NCI-H526 treated with DMSO at 0.1 percent for 48 hours (cell line): ENCODE measurements around the gene KIF1C.
"Not testable (repeated sequence)": the region's sequence is repeated elsewhere in the genome, so short reads cannot be mapped to it uniquely, and the experiment has no call there.

Experiments
- DNase-seq: peaks from one replicate; lab custom pipeline; 2025; lab: John Stamatoyannopoulos, UW

The KIF1C gene

DNA sequence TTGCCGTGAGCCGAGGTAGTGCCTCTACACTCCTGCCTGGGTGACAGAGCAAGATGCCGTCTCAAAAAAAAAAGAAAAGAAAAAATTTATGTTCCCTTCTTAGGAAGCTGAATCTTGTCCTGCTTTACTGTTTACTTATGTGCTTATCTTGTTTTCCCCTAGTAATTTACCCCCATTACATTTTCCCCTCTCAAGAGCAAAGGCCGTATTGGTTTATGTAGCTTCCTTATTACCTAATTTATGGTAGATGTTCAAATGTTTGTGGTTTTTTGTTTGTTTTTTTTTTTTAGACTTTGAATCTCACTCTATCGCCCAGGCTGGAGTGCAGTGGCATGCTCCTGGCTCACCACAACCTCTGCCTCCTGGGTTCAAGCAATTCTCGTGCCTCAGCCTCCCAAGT, 47.7 kb downstream of the KIF1C start:
- no peak for DNase-seq

DNA sequence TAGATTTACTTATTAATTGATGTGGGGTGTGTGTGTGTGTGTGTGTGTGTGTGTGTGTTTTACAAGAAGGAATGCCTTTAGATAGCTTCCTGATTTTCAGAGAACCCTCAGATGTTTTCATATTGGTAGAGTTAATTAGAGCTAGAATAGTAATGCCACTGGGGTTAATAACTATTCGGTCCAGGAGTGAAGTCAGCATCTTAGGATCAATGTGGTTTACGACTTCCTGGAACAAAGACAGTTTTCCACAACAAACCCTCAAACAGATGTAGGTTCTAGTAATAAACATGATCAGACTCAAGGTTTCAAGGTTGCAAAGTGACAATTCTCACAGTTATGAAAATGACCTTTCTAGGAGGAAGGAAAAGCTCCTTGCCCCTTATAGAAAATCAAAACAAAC, 49.7 kb downstream of the KIF1C start:
- no peak for DNase-seq

DNA sequence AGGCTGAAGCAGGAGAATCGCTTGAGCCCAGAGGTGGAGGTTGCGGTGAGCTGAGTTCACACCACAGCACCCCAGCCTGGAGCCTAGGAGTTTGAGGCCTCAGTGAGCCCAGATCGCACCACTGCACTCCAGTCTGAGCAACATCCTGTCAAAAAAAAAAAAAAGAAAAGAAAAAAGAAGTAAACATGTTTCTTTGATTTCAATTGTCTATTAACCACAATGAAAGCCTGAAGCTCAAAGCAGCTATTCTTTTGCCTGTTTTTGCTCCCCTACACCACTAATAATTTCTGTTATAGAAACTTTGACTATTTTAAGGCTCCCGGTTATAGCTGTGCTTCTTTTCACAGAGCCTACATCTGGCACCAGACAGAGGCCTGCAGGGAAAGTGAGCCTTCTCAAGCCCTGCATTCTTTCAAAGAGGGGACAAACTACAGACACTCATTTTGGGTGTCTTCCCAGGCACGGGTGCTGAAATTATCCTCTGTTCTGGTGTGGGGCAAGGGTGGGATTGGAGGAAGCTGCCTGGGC, 51.6 kb downstream of the KIF1C start:
- DNase-seq: no peak

DNA sequence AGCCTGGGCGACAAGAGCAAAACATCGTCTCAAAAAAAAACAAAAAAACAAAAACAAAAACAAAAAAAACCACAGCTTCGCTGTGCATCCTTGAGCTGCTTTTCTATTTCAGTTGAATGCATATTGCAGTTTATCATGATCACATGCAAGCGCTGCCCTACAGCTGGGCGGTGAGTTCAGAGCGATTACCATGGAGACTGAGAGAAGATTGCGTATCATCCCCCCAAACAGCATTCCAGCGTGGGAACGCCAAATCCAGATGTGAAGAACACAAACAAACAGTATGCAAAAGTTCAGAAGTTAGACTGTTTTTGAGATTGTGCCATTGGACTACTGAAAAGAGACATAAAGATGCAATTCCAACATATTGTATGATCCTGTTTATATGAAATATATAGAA, 52.5 kb downstream of the KIF1C start:
- no peak for DNase-seq

DNA sequence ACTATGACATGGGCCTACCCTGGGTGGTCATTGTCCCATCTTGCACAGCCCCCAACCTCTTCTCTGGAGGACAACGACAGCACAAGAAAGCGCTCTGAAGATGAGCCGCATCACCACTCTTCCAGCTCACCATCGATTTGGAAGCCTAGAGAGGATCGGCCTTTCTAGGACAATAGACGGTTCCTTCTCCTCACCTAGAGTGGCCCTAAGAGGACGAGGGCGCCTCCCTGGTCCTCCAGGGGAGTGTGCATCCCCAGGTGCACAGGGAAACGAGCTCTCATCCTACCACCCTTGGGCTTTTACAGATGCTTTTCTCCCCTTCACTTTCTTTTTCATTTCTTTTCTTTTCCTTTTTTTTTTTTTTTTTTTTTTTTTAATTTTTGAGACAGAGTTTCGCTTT, 57.8 kb downstream of the KIF1C start:
- DNase-seq: no peak

DNA sequence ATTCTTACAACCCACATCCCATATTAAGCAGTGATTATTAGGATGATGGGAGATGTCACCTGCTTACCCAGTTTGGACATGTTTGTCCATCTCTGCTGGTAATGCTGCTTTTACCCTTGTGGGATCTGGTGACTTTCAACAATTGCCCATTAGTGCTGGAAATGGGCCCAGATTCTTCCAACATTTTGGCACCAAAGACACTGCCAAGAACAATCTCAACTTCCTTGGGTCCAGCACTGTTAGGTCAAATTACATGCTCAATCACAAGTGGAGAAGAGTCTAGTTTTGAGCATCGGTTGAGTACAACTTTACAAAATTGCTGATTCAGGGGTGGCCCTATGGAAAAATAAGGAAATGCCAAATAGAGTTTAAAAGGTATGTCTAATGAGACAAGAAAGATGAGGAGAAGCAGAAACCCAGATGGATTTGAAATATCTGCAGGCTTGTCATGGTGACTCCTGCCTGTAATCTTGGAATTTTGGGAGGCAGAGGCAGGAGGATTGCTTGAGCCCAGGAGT, 67.5 kb downstream of the KIF1C start:
- DNase-seq: no peak

DNA sequence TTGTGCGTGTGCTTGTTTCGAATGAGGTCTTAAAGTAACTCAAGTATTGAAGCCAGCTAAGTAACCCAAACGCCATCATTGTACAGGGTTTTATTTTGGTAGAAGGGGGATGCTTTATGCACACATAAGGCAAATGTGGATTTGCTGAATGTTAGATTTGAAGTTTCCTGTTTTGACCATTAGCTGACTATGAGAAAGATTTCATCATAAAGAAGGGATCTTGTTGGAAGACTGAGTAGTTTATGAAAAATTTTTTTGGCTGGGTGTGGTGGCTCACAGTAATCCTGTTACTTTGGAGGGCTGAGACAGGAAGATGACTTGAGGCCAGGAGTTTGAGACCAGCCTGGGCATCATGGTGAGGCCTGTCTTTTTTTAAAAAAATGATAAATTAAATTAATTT, 70.5 kb downstream of the KIF1C start:
- DNase-seq: no peak

DNA sequence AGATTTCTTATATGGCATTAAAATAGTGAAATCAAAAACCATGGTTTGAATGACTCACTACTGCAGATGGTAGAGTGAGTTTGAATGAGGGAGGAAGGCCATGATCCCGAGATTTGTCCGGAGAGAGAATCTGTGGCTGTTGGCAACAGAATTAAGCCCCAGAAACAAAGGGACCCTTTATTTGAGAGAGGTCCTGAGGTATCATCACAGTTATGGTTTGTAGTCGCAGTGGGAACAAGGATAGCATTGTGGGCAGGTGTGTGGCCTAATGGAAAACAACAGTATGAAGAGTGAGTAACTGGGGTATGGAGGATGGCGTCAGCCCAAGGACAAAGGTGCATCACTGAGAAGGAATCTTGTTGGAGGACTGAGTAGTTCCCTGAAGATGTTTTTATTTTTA, 72.0 kb downstream of the KIF1C start:
- DNase-seq: no peak

DNA sequence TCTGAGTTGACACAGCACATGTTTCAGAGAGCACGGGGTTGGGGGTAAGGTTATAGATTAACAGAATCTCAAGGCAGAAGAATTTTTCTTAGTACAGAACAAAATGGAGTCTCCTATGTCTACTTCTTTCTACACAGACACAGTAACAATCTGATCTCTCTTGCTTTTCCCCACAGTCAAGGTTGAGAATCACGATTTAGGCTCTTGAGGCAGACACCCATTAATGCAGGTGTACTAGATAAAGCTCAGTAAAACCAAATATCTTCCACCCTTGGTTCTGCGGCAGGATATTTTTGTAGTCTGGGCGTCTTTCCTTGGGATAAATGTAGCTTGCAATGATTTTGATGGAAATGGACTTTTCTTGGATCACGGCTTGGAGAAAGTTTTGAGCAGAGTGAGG, 77.7 kb downstream of the KIF1C start:
- not testable (repeated sequence) for DNase-seq

DNA sequence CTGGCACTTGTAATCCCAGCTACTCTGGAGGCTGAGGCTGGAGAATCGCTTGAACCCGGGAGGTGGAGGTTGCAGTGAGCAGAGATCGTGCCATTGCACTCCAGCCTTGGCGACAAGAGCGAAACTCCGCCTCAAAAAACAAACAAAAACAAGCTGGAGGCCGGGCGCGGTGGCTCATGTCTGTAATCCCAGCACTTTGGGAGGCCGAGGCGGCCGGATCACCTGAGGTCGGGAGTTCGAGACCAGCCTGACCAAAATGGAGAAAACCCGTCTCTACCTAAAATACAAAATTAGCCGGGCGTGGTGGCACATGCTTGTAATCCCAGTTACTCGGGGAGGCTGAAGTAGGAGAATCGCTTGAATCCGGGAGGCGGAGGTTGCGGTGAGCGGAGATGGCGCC, 79.5 kb downstream of the KIF1C start:
- DNase-seq: not testable (repeated sequence)

DNA sequence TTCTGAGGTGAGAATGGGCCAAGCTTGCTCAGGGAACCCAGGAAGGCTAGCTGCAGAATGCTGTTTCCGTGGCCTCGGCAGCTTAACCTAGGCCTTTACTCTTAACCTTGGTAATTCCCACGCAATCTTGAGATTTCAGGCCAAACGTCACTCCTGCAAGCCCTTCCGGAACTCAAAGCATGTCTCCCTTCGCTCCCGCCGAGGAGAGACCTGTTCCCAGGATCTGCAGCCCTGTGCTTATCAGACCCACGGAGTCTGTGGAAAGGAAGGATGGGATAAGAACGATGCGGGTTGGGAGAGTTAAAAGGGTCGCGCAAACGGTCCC, 80.0 kb downstream of the KIF1C start:
- no peak for DNase-seq
